Naive B cell (primary cell): ENCODE data around the gene TPCN2. TPM values are rescaled to one million over a fixed set of nuclear protein-coding genes. Genes with fewer than 3 reads are reported as not detected.
"Not testable (repeated sequence)": the region's sequence is repeated elsewhere in the genome, so short reads cannot be mapped to it uniquely, and the experiment has no call there.

ENCODE experiments used
- ATAC-seq, 2 donors: fragments of 150-1000 bp; cut with Tn5 transposase; 2 replicates each; pipeline ENCODE4 v1.10.0; 2021; ENCODE audit warnings: low read depth in 2 of 2, mild to moderate bottlenecking in 2 of 2, moderate library complexity in 2 of 2
- DNase-seq: peaks from one replicate; pipeline ENCODE4 v3.0.0; 2022
- H3K27ac Mint-ChIP-seq, 6 donors: one replicate each; pipeline ENCODE4 v1.8.0; 2020 to 2022; ENCODE audit warnings: mild to moderate bottlenecking in 6 of 6, mixed read lengths in 6 of 6, moderate library complexity in 5 of 6, inconsistent platforms in 2 of 6
- H3K27me3 Mint-ChIP-seq, 3 donors: one replicate each; pipeline ENCODE4 v1.8.0; 2021 to 2022; ENCODE audit warnings: mixed read lengths in 3 of 3, mild to moderate bottlenecking in 1 of 3
- H3K36me3 Mint-ChIP-seq, 2 donors: one replicate each; pipeline ENCODE4 v1.8.0; 2020 to 2022; ENCODE audit warnings: mixed read lengths in 2 of 2, inconsistent platforms in 1 of 2, mild to moderate bottlenecking in 1 of 2
- H3K4me1 Mint-ChIP-seq, 3 donors: one replicate each; pipeline ENCODE4 v1.8.0; 2020 to 2022; ENCODE audit warnings: mixed read lengths in 3 of 3, inconsistent platforms in 1 of 3, mild to moderate bottlenecking in 1 of 3, moderate library complexity in 1 of 3
- H3K4me3 Mint-ChIP-seq, 8 donors: one replicate each; pipeline ENCODE4 v1.8.0; 2020 to 2022; ENCODE audit warnings: mild to moderate bottlenecking in 8 of 8, mixed read lengths in 8 of 8, moderate library complexity in 8 of 8, inconsistent platforms in 2 of 8
- H3K9me3 Mint-ChIP-seq, 7 donors: one replicate each; pipeline ENCODE4 v1.8.0; 2020 to 2022; ENCODE audit warnings: mixed read lengths in 7 of 7, mild to moderate bottlenecking in 5 of 7, inconsistent platforms in 2 of 7, moderate library complexity in 1 of 7
- polyA plus RNA-seq, 6 donors: library from polyadenylated mRNA; unstranded; fragments of 300-500 nt; fragmentation: Illumina TruSeq; gene quantifications; one replicate each; pipeline ENCODE4 v1.2.3, GENCODE V29; 2021; ENCODE audit warnings: low read depth in 6 of 6

TPCN2 gene
- polyA plus RNA-seq, 6 donors from 2014 or later: 4.8 to 12.5 (median 6.9) TPM

DNA sequence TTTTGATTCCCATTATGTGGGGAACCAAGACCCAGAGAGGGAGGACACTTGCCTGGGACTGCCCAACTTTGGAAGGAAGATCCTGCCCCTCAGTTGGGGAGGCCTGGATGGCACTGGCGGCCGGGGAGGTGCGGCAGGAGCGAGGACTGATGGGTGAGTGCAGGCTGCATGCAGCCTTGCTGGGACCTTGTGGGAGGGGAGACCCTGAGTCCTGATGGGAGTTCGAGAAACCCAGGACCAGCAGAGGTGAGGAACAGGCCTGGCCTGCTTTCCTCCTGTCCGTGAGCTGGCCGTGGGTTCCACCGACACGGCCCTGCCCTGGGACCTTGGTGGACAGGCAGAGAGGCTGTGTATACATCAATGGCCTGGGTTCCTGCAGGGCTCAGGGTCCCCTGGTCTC lies 87.7 kb downstream of the TPCN2 start:
- Mint-ChIP-seq H3K27me3 (no peaks in the 10 kb centered on the region), H3K4me3 (no peak overlapping the region), H3K9me3 (peaks cover under 1 to 27% (median 12%) of the 10 kb centered on the region in 7 donors), H3K36me3 (peaks cover under 1 to 5% of the 10 kb centered on the region in 2 donors), H3K4me1 (peaks cover 4 to 29% (median 6%) of the 10 kb centered on the region in 3 donors), H3K27ac (no peak overlapping the region)
- ATAC-seq (no peak), DNase-seq (no peak)

DNA sequence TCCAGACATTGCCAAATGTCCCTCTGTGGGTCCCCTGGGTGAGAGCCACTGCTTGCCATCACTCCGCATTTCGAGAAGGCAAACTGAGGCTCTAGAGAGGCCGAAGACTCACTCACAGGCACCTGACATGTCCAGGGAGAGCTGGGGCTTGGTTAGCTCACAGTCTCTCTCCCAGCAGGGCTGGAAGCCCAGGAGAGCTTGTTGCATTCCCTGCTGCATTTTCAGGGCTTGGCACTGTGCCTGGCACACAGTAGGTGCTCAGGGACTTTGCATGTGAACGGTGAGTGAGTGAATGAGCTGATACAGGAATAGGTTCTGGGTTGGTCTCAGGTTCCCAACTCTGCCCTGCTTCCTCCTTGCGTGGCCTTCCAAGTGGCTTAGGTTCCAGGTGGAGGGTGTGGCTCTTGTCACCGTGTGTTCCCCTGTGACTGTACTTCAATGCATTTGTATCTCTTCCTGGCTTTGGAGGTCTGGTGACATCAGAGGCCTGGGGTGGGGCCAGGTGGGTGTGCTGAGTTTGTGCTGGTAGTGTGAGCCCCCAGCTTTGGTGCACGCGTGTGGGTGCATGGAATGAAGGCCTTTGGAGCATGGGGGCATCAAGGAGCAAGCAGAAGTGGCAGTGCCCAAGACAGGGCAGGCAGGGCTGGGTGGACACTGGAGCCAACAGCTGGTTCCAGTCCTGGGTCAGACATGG lies 88.6 kb downstream of the TPCN2 start:
- ATAC-seq (no peak), DNase-seq (no peak)
- H3K9me3 Mint-ChIP-seq: peaks cover 9 to 35% (median 20%) of the 10 kb centered on the region in 7 donors
- H3K27ac Mint-ChIP-seq: no peak overlapping the region
- H3K36me3 Mint-ChIP-seq: peaks cover 5 to 9% of the 10 kb centered on the region in 2 donors
- no peak overlapping the region for H3K4me3 Mint-ChIP-seq
- no peaks in the 10 kb centered on the region for H3K27me3 Mint-ChIP-seq
- H3K4me1 Mint-ChIP-seq: peaks cover 4 to 33% (median 10%) of the 10 kb centered on the region in 3 donors

DNA sequence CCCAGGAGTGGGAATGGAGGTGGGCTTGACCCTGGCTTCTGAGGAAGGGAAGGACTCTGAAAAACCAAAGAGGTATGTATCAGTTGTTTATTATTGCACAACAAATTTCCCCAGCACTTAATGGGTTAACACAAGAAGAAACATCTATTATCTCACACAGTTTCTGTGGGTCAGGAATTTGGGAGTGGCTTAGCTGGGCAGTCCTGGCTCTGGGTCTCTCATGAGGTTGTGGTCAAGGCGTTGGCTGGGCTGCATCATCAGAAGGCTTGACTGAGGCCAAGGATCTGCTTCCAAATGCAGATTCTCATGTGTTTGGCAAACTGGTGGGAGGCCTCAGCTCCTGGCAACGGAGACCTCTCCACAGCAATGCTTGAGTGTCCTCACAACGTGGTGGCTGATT lies 89.5 kb downstream of the TPCN2 start:
- ATAC-seq (no peak), DNase-seq (no peak)
- no peaks in the 10 kb centered on the region for H3K27me3 Mint-ChIP-seq

DNA sequence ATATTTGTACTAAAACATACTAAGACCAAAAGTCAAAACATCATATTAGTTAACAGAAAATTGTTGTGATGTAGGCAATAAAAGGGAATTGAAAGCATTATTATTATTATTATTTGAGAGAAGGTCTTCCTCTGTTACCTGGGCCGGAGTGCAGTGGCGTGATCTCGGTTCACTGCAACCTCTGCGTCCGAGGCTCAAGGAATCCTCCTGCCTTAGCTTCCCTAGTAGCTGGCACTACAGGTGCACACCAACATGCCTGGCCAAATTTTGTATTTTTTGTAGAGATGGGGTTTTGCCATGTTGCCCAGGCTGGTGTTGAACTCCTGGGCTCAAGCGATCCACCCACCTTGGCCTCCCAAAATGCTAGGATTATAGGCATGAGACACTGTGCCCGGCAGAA lies 91.4 kb downstream of the TPCN2 start:
- not testable (repeated sequence) for H3K27me3 Mint-ChIP-seq, DNase-seq, ATAC-seq, H3K36me3 Mint-ChIP-seq
- peaks cover 9 to 30% (median 27%) of the 10 kb centered on the region in 7 donors for H3K9me3 Mint-ChIP-seq
- peak overlapping the region in 1 of 8 donors; percentile 71 for H3K4me3 Mint-ChIP-seq
- H3K27ac Mint-ChIP-seq: peak overlapping the region in 1 of 6 donors; percentile 12
- H3K4me1 Mint-ChIP-seq: peaks cover 0 to 22% (median 4%) of the 10 kb centered on the region in 3 donors

More for the DNA sequence above, 89.5 kb downstream of the TPCN2 start:
- peaks cover 3 to 10% of the 10 kb centered on the region in 2 donors for H3K36me3 Mint-ChIP-seq
- H3K4me1 Mint-ChIP-seq: peaks cover 4 to 33% (median 10%) of the 10 kb centered on the region in 3 donors
- peaks cover 9 to 32% (median 26%) of the 10 kb centered on the region in 7 donors for H3K9me3 Mint-ChIP-seq
- H3K4me3 Mint-ChIP-seq: peak overlapping the region in 1 of 8 donors; percentile 30
- no peak overlapping the region for H3K27ac Mint-ChIP-seq

DNA sequence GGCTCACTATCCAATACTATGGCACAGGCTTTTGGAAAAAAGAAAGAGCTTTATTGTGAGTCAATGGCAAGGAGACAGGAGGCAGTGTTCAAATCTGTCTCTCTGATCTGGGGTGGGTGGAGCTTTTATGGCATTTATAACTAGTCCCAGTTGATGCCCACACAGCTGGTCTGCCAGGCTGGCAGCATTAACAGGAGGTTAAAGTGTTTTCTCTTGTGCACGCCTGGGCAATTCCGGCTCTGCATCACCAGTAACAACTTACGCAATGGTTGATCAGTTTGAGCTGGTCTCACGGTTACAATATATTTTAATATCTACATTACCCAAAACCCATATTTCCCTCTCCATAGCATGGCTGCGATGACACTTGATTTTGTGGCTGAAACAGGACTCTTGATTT lies 91.9 kb downstream of the TPCN2 start:
- no peak for DNase-seq
- Mint-ChIP-seq H3K27me3 (no peaks in the 10 kb centered on the region), H3K4me1 (peaks cover 0 to 19% (median 4%) of the 10 kb centered on the region in 3 donors), H3K36me3 (peaks cover 3 to 12% of the 10 kb centered on the region in 2 donors), H3K27ac (peak overlapping the region in 1 of 6 donors; percentile 90), H3K9me3 (peaks cover 11 to 34% (median 29%) of the 10 kb centered on the region in 7 donors), H3K4me3 (peak overlapping the region in 1 of 8 donors; percentile 71)
- no peak for ATAC-seq

DNA sequence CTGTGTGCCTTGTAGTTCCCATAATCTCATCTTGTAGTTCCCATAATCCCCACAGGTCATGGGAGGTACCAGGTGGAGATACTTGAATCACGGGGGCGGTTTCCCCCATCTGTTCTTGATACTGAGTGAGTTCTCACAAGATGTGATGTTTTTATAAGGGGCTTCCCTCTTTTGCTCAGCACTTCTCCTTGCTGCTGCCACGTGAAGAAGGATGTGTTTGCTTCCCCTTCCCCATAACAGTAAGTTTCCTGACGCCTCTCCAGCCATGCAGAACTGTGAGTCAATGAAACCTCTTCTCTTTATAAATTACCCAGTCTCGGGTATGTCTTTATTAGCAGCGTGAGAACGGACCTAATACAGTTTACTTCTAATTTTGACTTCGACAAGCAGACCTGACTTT lies 93.0 kb downstream of the TPCN2 start:
- Mint-ChIP-seq H3K27ac (peak overlapping the region in 3 of 6 donors; percentile 17 to 97 (median 25)), H3K9me3 (peaks cover 22 to 45% (median 36%) of the 10 kb centered on the region in 7 donors), H3K36me3 (peaks cover 14 to 23% of the 10 kb centered on the region in 2 donors), H3K27me3 (peaks cover 0 to 6% (median 0%) of the 10 kb centered on the region in 3 donors), H3K4me3 (peak overlapping the region in 1 of 8 donors; percentile 48), H3K4me1 (peaks cover 0 to 14% (median 4%) of the 10 kb centered on the region in 3 donors)
- no peak for DNase-seq
- ATAC-seq: peak in 1 of 2 donors; percentile 25

DNA sequence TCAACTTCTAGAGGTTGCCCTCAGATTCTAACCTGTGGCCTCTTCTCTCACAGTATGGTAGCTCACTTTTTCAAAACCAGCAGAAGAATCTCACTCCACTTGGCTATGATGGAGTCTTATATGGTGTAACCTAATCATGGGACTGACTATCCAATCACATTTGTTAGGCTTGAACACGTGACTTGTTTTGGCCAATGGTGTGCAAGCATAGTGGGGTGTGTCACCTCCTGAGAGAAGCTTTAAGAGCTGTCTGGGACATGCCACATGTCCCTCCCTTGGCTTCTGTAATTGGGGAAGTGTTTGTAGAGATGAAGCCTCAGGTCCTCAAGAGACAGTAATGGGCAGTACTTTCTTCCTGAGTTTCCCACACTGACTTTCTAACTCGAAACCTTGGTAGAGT lies 94.2 kb downstream of the TPCN2 start:
- Mint-ChIP-seq H3K4me3 (no peak overlapping the region), H3K27ac (no peak overlapping the region), H3K4me1 (peaks cover 0 to 14% (median 4%) of the 10 kb centered on the region in 3 donors), H3K36me3 (peaks cover 16 to 26% of the 10 kb centered on the region in 2 donors), H3K27me3 (peaks cover 0 to 6% (median 0%) of the 10 kb centered on the region in 3 donors), H3K9me3 (peaks cover 24 to 51% (median 40%) of the 10 kb centered on the region in 7 donors)
- no peak for ATAC-seq
- no peak for DNase-seq

DNA sequence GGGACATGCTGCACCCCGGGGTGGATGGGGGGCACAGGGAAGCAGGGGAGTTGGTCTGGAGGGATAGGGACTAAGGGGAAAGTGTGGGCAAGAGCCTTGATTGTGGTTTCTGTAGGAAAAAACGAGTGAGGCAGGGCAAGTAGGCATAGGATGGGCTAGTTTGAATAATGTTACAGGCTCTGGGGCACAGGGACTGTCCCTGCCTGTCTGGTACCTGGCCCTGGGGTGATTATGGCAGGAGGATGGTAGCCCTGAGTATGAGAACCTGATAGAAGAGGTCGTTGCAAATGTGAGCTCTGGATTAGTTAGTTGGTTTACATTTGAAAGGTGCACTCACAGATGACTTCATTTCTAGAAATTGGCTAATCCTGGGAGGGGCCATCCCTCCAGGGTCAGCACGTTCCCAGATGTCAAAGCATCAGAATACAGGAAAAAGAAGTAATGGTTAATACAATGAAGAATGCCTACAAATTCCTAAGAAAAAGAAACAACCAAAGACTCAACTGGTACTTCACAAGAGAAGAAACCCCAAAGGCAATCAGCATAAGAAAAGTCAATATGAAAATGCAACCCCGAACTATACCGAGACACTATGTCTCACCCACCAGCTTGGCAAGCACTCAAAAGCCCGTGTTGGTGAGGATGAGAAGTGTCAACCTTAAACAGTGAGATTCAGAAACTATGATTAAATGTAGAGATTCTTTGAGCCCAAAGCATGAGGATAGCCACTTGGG lies 95.8 kb downstream of the TPCN2 start:
- Mint-ChIP-seq H3K36me3 (peaks cover 16 to 36% of the 10 kb centered on the region in 2 donors), H3K27ac (peak overlapping the region in 1 of 6 donors; percentile 1), H3K27me3 (peaks cover 0 to 6% (median 0%) of the 10 kb centered on the region in 3 donors), H3K4me3 (no peak overlapping the region), H3K4me1 (peaks cover 0 to 12% (median 4%) of the 10 kb centered on the region in 3 donors), H3K9me3 (peaks cover 24 to 63% (median 43%) of the 10 kb centered on the region in 7 donors)
- ATAC-seq (no peak), DNase-seq (no peak)

DNA sequence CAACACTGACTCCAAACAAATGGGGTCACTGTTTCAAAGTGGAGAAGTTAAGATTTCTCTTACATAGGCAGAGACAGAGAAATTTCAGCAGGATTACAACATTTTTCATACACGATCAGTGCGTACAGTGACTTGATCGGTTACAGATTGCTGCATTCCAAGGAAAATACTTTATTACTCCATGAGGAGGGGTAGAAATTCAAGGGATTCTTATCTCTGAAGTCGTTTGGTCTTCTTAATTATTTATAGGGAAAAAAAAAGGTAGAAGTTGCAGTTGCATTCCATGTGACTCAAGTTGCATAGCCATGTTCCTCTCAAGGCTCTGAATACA lies 96.3 kb downstream of the TPCN2 start:
- ATAC-seq (no peak), DNase-seq (no peak)
- H3K4me1 Mint-ChIP-seq: peaks cover 0 to 12% (median 4%) of the 10 kb centered on the region in 3 donors
- peaks cover 0 to 6% (median 0%) of the 10 kb centered on the region in 3 donors for H3K27me3 Mint-ChIP-seq
- no peak overlapping the region for H3K4me3 Mint-ChIP-seq
- H3K36me3 Mint-ChIP-seq: peaks cover 17 to 38% of the 10 kb centered on the region in 2 donors
- H3K27ac Mint-ChIP-seq: no peak overlapping the region
- H3K9me3 Mint-ChIP-seq: peaks cover 25 to 64% (median 44%) of the 10 kb centered on the region in 7 donors

DNA sequence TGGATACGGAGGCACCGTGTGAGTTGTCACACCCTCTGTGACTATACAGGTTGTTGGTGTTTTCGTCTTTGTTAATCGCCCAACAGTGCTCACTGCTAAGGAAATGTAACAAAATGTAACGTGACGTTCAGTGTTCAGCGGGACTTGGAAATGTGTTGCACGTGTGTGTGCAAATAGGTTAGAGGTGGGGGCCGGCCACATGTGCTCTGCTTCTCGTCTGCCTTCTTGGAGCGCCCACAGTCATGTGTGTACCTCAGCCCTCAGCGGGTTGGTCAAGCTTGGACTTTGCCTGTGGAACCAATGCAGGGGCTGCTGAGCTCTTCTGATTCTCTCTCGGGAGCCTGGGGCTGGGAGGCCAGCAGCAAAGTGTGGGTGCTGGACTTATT lies 99.6 kb downstream of the TPCN2 start:
- Mint-ChIP-seq H3K36me3 (peaks cover 28 to 33% of the 10 kb centered on the region in 2 donors), H3K4me1 (no peaks in the 10 kb centered on the region), H3K27ac (peak overlapping the region in 1 of 6 donors; percentile 44), H3K27me3 (peaks cover 0 to 6% (median 0%) of the 10 kb centered on the region in 3 donors), H3K9me3 (peaks cover 18 to 50% (median 28%) of the 10 kb centered on the region in 7 donors), H3K4me3 (no peak overlapping the region)
- DNase-seq (no peak), ATAC-seq (no peak)

DNA sequence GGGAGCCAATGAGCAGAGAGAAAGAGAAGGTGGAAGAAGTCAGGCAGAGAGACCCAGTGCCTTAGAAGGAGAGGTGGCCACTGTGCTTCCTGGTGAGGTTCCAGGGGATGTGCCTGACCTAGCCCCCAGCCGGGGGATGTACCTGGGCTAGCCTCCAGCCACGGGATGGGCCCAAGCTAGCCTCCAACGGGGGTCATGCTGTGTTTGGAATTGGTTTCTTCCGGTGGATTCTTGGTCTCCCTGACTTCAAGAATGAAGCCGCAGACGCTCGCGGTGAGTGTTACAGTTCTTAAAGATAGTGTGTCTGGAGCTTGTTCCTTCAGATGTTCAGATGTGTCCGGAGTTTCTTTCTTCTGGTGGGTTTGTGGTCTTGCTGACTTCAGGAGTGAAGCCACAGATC lies 100.1 kb downstream of the TPCN2 start:
- Mint-ChIP-seq H3K27ac (no peak overlapping the region), H3K4me1 (no peaks in the 10 kb centered on the region)
- no peak for ATAC-seq

DNA sequence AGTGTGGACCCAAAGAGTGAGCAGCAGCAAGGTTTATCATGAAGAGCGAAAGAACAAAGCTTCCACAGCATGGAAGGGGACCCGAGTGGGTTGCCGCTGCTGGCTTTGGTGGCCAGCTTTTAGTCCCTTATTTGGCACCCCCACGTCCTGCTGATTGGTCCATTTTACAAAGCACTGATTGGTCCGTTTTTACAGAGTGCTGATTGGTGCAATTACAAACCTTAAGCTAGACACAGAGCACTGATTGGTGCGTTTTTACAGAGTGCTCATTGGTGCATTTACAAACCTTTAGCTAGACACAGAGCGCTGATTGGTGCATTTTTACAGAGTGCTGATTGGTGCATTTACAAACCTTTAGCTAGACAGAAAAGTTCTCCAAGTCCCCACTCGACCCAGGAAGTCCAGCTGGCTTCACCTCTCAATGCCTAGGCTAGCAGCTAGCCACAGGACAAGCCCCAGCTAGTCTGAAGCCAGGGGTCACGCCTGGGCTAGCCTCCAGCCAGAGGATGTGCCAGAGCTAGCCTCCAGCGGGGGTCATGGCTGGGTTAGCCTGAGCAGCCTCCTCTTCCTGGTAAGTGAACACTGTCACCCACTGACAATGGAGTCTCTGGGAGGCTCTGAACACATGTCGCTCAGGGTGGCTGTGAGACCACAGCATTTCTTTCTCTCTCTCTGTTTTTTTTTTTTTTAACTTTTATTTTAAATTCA lies 100.8 kb downstream of the TPCN2 start:
- H3K4me1 Mint-ChIP-seq, H3K4me3 Mint-ChIP-seq, H3K27ac Mint-ChIP-seq, H3K27me3 Mint-ChIP-seq, ATAC-seq, DNase-seq: not testable (repeated sequence)
- peaks cover 28 to 33% of the 10 kb centered on the region in 2 donors for H3K36me3 Mint-ChIP-seq
- H3K9me3 Mint-ChIP-seq: peaks cover 16 to 48% (median 25%) of the 10 kb centered on the region in 7 donors

More for the DNA sequence above, 100.1 kb downstream of the TPCN2 start:
- peaks cover 18 to 50% (median 28%) of the 10 kb centered on the region in 7 donors for H3K9me3 Mint-ChIP-seq
- H3K4me3 Mint-ChIP-seq: no peak overlapping the region
- no peak for DNase-seq
- peaks cover 0 to 6% (median 0%) of the 10 kb centered on the region in 3 donors for H3K27me3 Mint-ChIP-seq
- peaks cover 28 to 33% of the 10 kb centered on the region in 2 donors for H3K36me3 Mint-ChIP-seq

DNA sequence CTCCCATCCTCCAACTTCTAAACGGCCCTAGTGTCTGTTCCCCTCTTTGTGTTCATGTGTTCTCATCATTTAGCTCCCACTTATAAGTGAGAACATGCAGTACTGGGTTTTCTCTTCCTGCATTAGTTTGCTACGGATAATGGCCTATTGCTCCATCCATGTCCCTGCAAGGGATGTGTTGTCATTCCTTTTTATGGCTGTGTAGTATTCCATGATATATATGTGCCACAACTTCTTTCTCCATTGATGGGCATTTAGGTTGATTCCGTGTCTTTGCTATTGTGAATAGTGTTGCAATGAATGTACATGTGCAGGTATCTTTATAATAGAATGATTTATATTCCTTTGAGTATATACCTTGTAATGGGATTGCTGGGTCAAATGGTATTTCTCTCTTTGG lies 101.4 kb downstream of the TPCN2 start:
- DNase-seq (no peak), ATAC-seq (no peak)
- peaks cover 0 to 6% (median 0%) of the 10 kb centered on the region in 3 donors for H3K27me3 Mint-ChIP-seq
- no peak overlapping the region for H3K4me3 Mint-ChIP-seq
- H3K4me1 Mint-ChIP-seq: no peaks in the 10 kb centered on the region
- no peak overlapping the region for H3K27ac Mint-ChIP-seq
- H3K9me3 Mint-ChIP-seq: peaks cover 13 to 42% (median 23%) of the 10 kb centered on the region in 7 donors
- peaks cover 28 to 33% of the 10 kb centered on the region in 2 donors for H3K36me3 Mint-ChIP-seq
